Prostate gland (tissue), 2 donors: ENCODE results near the gene ITPRID1.

Experiments used
- CTCF ChIP-seq, 4 experiments: fragments of 200-600 bp in 2 of 4; fragments of 450-650 bp in 2 of 4; sonication (generic) in 2 of 4; IDR thresholded peaks; 1 replicate in 3 of 4; 2 replicates in 1 of 4; pipeline ENCODE4 v1.5.1; 2016 to 2019; ENCODE audit warnings: antibody characterized with exemption in 4 of 4, mild to moderate bottlenecking in 2 of 4, moderate library complexity in 2 of 4
- POLR2AphosphoS5 ChIP-seq: sonication (generic); formaldehyde crosslinking; IDR thresholded peaks from one replicate; pipeline ENCODE4 v1.6.1; 2017; ENCODE audit warnings: antibody characterized with exemption

- TF ChIP-seq POLR2AphosphoS5: no peak
- no peak for TF ChIP-seq CTCF (IDR thresholded peaks at IDR 0.05)
Measured at GRCh38 chr7:31642681-31643115, 128.8 kb downstream of the ITPRID1 start.
